K562 (cell line): ENCODE data around the gene PUM1. TPM values are rescaled to one million over a fixed set of nuclear protein-coding genes. Genes with fewer than 3 reads are reported as not detected.
A peak's percentile ranks its signal among the peaks of the same experiment; 100 is the strongest.

ENCODE experiments used
- ATF2 ChIP-seq: sonication (generic); formaldehyde crosslinking; IDR thresholded peaks from 2 replicates; pipeline ENCODE4 v1.8.1; 2022; ENCODE audit warnings: missing genetic modification reagents
- CHD2 ChIP-seq: IDR thresholded peaks from 2 replicates; pipeline ENCODE4 v1.6.1; 2011; ENCODE audit warnings: low read depth, low read length
- ILF3 ChIP-seq: fragments of 450-650 bp; IDR thresholded peaks from 2 replicates; pipeline ENCODE4 v1.6.1; 2018; ENCODE audit warnings: antibody characterized with exemption, mild to moderate bottlenecking, moderate library complexity, borderline replicate concordance
- JUND ChIP-seq, 2 experiments: IDR thresholded peaks; 2 replicates in 1 of 2; 3 replicates in 1 of 2; pipeline ENCODE4 v1.6.1; 2011; ENCODE audit warnings: borderline replicate concordance in 2 of 2, low read depth in 2 of 2, low read length in 2 of 2, improper control_type of control experiment in 1 of 2, missing biosample characterization in 1 of 2, missing genetic modification characterization in 1 of 2, missing genetic modification reagents in 1 of 2
- KLF13 ChIP-seq: fragments of 450-650 bp; IDR thresholded peaks from 2 replicates; pipeline ENCODE4 v1.6.1; 2016; ENCODE audit warnings: missing genetic modification characterization, low read depth, mild to moderate bottlenecking, missing compliant biosample characterization, moderate library complexity, borderline replicate concordance
- NFXL1 ChIP-seq: fragments of 450-650 bp; formaldehyde crosslinking; IDR thresholded peaks from 2 replicates; pipeline ENCODE4 v1.4.0; 2021; ENCODE audit warnings: mild to moderate bottlenecking
- POLR3A ChIP-seq: IDR thresholded peaks from 2 replicates; pipeline ENCODE4 v1.6.1; 2011; ENCODE audit warnings: borderline replicate concordance, mild to moderate bottlenecking, moderate library complexity; ENCODE audit not compliant: insufficient read length, insufficient read depth; ENCODE audit errors: extremely low read depth
- PRMT5 ChIP-seq: sonication (generic); formaldehyde crosslinking; IDR thresholded peaks from 2 replicates; pipeline ENCODE4 v1.5.0; 2020; ENCODE audit warnings: missing genetic modification reagents
- PURB ChIP-seq: sonication (generic); formaldehyde crosslinking; IDR thresholded peaks from 2 replicates; pipeline ENCODE4 v1.9.0; 2021; ENCODE audit warnings: low read depth, mild to moderate bottlenecking, missing genetic modification reagents
- SNRNP70 ChIP-seq: fragments of 200-400 bp; formaldehyde crosslinking; optimal IDR thresholded peaks from 2 replicates; pipeline ENCODE3; 2017; ENCODE audit warnings: low read depth, low read length
- TAF7 ChIP-seq: fragments of 450-650 bp; IDR thresholded peaks from 2 replicates; pipeline ENCODE4 v1.6.1; 2016; ENCODE audit warnings: missing genetic modification characterization, missing compliant biosample characterization
- TOE1 ChIP-seq, 2 experiments: fragments of 450-650 bp in 1 of 2; sonication (generic) in 1 of 2; formaldehyde crosslinking in 1 of 2; IDR thresholded peaks; 2 replicates each; pipeline versions ENCODE4 v1.7.1 to v1.8.0; 2016 to 2022; ENCODE audit warnings: borderline replicate concordance in 2 of 2, mild to moderate bottlenecking in 2 of 2, antibody characterized with exemption in 1 of 2, inconsistent platforms in 1 of 2, low read depth in 1 of 2, missing genetic modification reagents in 1 of 2, moderate library complexity in 1 of 2
- XRCC4 ChIP-seq: IDR thresholded peaks from one replicate; pipeline ENCODE4 v1.6.1; 2011; ENCODE audit not compliant: insufficient read depth, insufficient read length; ENCODE audit errors: extremely low read depth
- ZC3H11A ChIP-seq: IDR thresholded peaks from 2 replicates; pipeline ENCODE4 v1.6.1; 2012; ENCODE audit warnings: low read depth, low read length, improper control_type of control experiment
- ZKSCAN8 ChIP-seq: fragments of 200-800 bp; sonication (Bioruptor generic); IDR thresholded peaks from 2 replicates; pipeline ENCODE4 v1.6.1; 2016; ENCODE audit warnings: missing genetic modification characterization, missing compliant biosample characterization
- ZNF232 ChIP-seq: sonication (generic); formaldehyde crosslinking; IDR thresholded peaks from 2 replicates; pipeline ENCODE4 v1.8.0; 2022; ENCODE audit warnings: mild to moderate bottlenecking, missing genetic modification reagents
- ZNF354B ChIP-seq: fragments of 250-450 bp; sonication (Bioruptor Pico); IDR thresholded peaks from 2 replicates; pipeline ENCODE4 v1.4.0; 2020
- ZNF77 ChIP-seq: fragments of 250-450 bp; sonication (Bioruptor Pico); IDR thresholded peaks from 2 replicates; pipeline ENCODE4 v1.5.0; 2020
- polyA plus RNA-seq, 8 experiments: library from polyadenylated mRNA; depleted of rRNA in 4 of 8; stranded (reverse) in 5 of 8; unstranded in 3 of 8; fragments of >200 nt; fragmentation: Nextera tagmentation in 2 of 8; fragmentation: Illumina TruSeq in 1 of 8; extraction: Ambion mirVana in 2 of 8; extraction: Trizol in 1 of 8; gene quantifications; 2 replicates each; pipeline versions ENCODE4 v1.2.1 to v1.2.3, GENCODE V29; 2011 to 2014; ENCODE audit warnings: inconsistent platforms in 1 of 8, missing spikeins in 1 of 8
- total RNA-seq, 7 experiments: library from RNA; depleted of rRNA in 6 of 7; stranded (reverse); fragments of >200 nt in 6 of 7; fragmentation: Illumina TruSeq in 2 of 7; extraction: Trizol in 2 of 7; gene quantifications; 2 replicates each; pipeline versions ENCODE4 v1.2.1 to v1.2.3, GENCODE V29; 2011 to 2021; ENCODE audit warnings: low replicate concordance in 1 of 7
- TF ChIP-seq, protein P1 (sequence below): sonication (generic); formaldehyde crosslinking; IDR thresholded peaks from 2 replicates; pipeline ENCODE4 v1.8.1; 2023; ENCODE audit warnings: mild to moderate bottlenecking, missing genetic modification reagents
- TF ChIP-seq, protein P2 (sequence below): fragments of 250-450 bp; sonication (Bioruptor Pico); IDR thresholded peaks from 2 replicates; pipeline ENCODE4 v1.4.0; 2020; ENCODE audit warnings: mild to moderate bottlenecking, moderate library complexity

Gene PUM1
- total and polyA plus RNA-seq, 9 of the 15 experiments (the other 6 are each of a cell fraction or from before 2014, with no cell fraction given): 37.7 to 104 (median 55.7) TPM

DNA sequence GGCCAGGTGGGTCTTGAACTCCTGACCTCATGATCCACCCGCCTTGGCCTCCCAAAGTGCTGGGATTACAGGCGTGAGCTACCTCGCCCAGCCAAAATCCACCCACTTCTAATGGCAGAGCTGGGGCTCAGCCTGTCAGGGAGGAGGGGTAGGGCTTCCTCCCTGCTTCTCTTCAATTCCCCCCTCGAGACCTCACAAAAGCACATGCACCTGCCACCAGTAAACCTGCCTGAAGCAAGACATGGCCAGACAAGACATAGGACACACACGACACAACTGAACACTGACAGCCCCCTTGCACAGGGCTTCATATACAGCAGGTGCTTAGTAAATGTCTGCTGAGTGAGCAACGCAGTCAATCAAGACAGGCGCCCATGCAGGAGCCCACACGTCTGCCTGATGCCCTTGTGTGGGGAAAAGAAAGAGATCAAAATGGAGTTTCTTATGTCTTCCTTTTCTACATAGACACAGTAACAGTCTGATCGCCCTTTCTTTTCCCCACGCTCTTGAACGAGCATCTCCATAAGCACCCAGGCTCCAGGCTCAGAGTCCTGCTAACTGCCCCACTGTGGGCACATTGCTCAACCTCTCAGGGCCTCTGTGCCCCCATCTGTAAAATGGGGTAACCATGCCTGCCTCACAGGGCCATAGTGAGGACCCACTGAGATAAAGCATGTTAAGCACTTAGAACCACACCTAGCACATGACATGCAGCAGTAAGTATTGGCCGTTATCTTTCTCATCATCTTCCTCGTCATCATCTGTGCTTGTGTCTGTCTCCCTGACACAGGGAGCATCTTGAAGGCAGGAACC, 165.7 kb downstream of the PUM1 start (continued):
- TF ChIP-seq KLF13: no peak
- TF ChIP-seq PRMT5 (CRISPR knock-in tag): no peak
- TF ChIP-seq ZNF232 (CRISPR knock-in tag): no peak
- TF ChIP-seq, protein P1, sequence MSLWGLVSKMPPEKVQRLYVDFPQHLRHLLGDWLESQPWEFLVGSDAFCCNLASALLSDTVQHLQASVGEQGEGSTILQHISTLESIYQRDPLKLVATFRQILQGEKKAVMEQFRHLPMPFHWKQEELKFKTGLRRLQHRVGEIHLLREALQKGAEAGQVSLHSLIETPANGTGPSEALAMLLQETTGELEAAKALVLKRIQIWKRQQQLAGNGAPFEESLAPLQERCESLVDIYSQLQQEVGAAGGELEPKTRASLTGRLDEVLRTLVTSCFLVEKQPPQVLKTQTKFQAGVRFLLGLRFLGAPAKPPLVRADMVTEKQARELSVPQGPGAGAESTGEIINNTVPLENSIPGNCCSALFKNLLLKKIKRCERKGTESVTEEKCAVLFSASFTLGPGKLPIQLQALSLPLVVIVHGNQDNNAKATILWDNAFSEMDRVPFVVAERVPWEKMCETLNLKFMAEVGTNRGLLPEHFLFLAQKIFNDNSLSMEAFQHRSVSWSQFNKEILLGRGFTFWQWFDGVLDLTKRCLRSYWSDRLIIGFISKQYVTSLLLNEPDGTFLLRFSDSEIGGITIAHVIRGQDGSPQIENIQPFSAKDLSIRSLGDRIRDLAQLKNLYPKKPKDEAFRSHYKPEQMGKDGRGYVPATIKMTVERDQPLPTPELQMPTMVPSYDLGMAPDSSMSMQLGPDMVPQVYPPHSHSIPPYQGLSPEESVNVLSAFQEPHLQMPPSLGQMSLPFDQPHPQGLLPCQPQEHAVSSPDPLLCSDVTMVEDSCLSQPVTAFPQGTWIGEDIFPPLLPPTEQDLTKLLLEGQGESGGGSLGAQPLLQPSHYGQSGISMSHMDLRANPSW (CRISPR knock-in tag): no peak
- no peak for TF ChIP-seq POLR3A
- TF ChIP-seq, protein P2, sequence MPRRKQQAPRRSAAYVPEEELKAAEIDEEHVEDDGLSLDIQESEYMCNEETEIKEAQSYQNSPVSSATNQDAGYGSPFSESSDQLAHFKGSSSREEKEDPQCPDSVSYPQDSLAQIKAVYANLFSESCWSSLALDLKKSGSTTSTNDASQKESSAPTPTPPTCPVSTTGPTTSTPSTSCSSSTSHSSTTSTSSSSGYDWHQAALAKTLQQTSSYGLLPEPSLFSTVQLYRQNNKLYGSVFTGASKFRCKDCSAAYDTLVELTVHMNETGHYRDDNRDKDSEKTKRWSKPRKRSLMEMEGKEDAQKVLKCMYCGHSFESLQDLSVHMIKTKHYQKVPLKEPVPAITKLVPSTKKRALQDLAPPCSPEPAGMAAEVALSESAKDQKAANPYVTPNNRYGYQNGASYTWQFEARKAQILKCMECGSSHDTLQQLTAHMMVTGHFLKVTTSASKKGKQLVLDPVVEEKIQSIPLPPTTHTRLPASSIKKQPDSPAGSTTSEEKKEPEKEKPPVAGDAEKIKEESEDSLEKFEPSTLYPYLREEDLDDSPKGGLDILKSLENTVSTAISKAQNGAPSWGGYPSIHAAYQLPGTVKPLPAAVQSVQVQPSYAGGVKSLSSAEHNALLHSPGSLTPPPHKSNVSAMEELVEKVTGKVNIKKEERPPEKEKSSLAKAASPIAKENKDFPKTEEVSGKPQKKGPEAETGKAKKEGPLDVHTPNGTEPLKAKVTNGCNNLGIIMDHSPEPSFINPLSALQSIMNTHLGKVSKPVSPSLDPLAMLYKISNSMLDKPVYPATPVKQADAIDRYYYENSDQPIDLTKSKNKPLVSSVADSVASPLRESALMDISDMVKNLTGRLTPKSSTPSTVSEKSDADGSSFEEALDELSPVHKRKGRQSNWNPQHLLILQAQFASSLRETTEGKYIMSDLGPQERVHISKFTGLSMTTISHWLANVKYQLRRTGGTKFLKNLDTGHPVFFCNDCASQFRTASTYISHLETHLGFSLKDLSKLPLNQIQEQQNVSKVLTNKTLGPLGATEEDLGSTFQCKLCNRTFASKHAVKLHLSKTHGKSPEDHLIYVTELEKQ (CRISPR knock-in tag): no peak
- no peak for TF ChIP-seq ZNF354B
- TF ChIP-seq SNRNP70: no peak
- no peak for TF ChIP-seq ZC3H11A
- TF ChIP-seq NFXL1 (CRISPR knock-in tag): no peak
- no peak for TF ChIP-seq PURB (CRISPR knock-in tag)
- no peak for TF ChIP-seq XRCC4
- TF ChIP-seq ZKSCAN8 (CRISPR knock-in tag): peak; percentile 77
- peak; percentile 30; the same call in 1 of the 2 replicates for TF ChIP-seq JUND (IDR thresholded peaks at IDR 0.05; ENCODE audit: borderline replicate concordance, low read depth, low read length)
- no peak; the same call in 2 of the 3 replicates for TF ChIP-seq JUND (tag; IDR thresholded peaks at IDR 0.05; ENCODE audit: borderline replicate concordance, low read depth, low read length)
- no peak for TF ChIP-seq TAF7
- no peak for TF ChIP-seq TOE1 (IDR thresholded peaks at IDR 0.05; ENCODE audit: borderline replicate concordance)
- TF ChIP-seq TOE1 (CRISPR knock-in tag; IDR thresholded peaks at IDR 0.05; ENCODE audit: borderline replicate concordance, low read depth): no peak
- no peak for TF ChIP-seq ZNF77 (CRISPR knock-in tag)
- TF ChIP-seq ATF2: no peak
- no peak for TF ChIP-seq ILF3
- no peak for TF ChIP-seq CHD2
